Measurements from ENCODE around the gene FANCM.

FANCM gene

DNA sequence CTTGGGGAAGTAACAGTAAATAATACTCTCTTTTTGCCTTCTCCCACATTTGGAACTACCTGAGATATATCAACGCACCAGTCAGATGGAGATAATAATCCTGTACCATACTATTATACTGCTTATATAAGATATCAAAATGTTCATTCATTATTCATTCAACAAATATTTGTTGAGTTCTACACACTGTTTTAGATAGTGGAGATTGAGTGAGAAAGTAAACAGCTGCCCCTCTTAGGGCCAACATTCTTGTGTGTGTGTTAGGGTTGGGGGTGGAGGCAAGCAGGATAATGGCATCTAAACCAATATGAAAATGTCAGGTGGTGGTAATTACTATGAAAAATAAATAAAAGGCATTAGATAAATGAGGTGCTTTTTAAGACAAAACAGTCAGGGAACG, 103.3 kb downstream of the FANCM start:
- DNase-seq = no peak

DNA sequence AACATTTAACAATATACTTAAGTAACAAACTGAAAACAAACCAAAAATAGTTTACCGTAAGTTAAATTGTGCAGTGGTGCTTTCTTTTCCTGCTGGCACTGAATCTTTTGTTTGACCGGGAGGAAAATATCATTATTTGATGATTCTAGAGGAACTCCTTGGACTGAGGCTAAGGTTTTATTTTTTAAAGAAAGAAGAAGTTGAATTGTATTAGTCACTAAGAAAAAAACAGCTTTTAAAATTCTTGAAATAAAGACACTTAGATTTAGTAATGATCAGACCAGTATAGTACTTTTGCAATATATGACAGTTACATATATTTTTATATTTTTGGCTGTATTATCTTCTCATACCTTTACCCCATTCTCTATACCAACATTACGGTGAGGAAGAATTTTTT, 107.0 kb downstream of the FANCM start:
- DNase-seq = peak; percentile 48

DNA sequence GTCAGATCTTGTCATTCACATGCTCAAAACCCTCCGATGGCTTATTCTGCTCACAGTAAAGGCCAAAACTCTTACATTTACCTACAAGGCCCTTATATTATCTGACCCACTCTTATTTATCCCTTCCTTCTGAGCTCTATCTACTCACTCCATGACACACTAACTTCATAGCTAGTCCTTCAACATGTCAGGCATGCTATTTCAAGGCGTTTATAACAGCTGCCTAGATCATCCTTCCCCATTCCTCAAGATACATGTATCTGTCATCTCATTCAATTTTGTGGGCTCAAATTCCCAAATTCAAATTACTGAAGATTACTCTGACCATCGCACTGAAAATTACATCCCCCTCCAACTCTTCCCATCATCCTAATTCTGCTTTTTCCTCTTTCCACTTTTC, 110.4 kb downstream of the FANCM start:
- DNase-seq = no peak

DNA sequence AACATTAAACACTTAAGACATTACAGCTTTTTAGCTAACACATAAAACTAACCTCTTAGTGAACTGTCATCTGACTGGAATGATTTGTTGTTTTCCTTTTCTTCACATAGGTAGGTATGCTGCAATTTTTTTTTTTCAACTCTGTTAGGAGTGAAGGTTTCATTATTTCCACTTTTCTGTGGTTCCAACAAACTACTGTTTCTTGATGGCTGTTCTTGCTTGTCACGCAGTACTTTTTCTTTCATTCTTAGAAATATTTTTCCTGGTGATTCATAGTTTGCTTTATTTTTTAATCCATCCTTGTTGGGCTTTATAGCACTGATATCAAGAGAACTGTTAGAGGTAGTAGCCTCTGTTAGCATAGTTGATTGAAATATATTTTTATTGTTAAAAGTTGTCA, 111.0 kb downstream of the FANCM start:
- peak; percentile 48 for DNase-seq

DNA sequence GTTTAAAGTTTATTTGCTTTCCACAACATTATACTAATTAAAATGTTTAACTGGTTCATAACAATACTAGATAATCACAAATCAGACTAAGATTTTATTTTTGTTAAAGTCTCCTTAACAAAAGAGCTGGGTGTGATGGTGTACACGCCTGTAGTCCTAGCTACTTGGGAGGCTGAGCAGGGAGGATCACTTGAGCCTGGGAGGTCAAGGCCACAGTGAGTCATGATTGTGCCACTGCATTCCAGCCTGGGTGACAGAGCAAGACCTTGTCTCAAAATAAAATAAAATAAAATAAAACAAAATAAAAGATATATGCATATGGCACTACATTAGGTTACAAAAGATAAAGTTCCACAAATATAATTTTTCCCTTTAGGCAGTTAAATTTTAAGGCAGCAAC, 111.7 kb downstream of the FANCM start:
- no peak for DNase-seq

DNA sequence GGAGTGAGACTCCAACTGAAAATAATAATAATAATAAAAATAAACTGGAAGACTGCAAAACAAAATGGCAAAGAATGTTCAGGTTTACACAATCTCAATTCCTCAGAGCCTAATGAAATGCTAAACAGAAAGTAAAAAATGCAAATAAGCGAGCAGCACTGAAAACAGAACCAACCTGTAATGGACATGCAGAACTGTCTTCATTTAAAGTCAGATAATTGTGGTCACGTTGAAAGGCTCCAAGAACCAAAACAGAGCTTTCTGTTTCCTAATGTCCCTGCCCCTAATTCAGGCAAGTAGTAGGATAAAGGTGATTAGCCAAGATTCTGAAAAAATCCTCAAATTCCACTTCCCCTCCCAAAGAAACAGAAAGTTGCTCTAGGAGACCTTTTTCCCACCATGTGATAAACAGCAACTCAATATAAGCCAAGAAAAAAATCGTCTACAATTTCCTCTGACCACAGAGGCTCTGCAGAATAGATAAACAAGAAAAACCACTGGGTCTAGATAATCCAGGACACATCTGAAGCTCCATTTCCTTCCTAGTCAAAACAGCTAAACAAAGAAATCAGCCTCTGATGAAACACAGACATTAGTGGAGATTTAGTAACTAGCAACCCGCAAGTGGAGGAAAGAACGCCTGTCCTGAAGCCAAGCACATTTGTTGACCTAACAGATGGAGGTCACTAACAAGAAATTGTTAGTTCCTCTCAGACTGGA, 114.3 kb downstream of the FANCM start:
- DNase-seq = peak; percentile 84
